SK-N-SH (cell line): Measurements from ENCODE around the gene PARVA.

Experiments
- CHD2 ChIP-seq: fragments of 150-350 bp; IDR thresholded peaks from 2 replicates; pipeline ENCODE4 v1.6.1; 2018; ENCODE audit warnings: low read length; ENCODE audit not compliant: partially characterized antibody
- CTCF ChIP-seq: fragments of 200-600 bp; sonication (generic); IDR thresholded peaks from 2 replicates; pipeline ENCODE4 v1.6.1; 2017; ENCODE audit warnings: antibody characterized with exemption, mild to moderate bottlenecking, moderate library complexity
- MXI1 ChIP-seq: IDR thresholded peaks from 2 replicates; pipeline ENCODE4 v1.6.1; 2012; ENCODE audit warnings: mild to moderate bottlenecking, low read depth, low read length, improper control_type of control experiment
- RAD21 ChIP-seq: IDR thresholded peaks from 2 replicates; pipeline ENCODE4 v1.6.1; 2012; ENCODE audit warnings: mild to moderate bottlenecking, low read length
- RXRA ChIP-seq: IDR thresholded peaks from 2 replicates; pipeline ENCODE4 v1.4.0; 2012; ENCODE audit warnings: low read depth, mild to moderate bottlenecking, borderline replicate concordance
- SIN3A ChIP-seq: IDR thresholded peaks from 2 replicates; pipeline ENCODE4 v1.6.1; 2012; ENCODE audit warnings: low read depth, mild to moderate bottlenecking, low read length, moderate library complexity, borderline replicate concordance
- TEAD4 ChIP-seq: IDR thresholded peaks from 2 replicates; pipeline ENCODE4 v1.4.0; 2012; ENCODE audit warnings: mild to moderate bottlenecking, borderline replicate concordance; ENCODE audit not compliant: insufficient read depth
- YY1 ChIP-seq: IDR thresholded peaks from 2 replicates; pipeline ENCODE4 v1.4.0; 2012; ENCODE audit warnings: low read depth, mild to moderate bottlenecking

DNA sequence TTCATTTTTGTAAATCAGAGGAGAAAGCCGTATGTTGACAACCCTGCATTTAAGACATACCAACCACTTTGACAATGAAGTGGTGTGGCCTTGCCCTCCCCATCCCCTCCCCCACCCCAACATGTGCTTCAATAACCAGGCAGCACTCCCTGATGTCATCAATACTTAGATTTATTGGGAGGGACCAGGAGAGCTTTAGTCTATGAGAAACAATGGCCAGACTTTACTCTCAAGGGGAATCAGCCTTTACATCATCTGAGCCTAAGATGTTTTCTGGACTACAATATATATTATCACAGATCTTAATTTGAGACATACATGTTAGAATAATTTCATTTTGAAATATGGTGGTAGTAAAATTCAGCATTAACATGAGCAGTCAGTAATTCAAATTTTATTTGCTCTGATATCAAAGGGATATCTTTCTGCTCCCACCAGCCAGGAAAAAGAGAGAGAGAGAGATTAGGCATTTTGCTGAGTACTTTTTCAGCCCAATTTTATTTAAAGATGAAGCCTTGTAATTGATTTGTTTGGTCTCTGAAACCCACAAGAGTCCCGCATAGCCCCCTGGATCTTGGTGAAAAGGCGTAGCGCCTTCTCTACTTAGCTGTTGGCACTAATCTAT lies 38.1 kb downstream of the PARVA start:
- TF ChIP-seq CHD2 = no peak
- TF ChIP-seq CTCF = no peak
- TF ChIP-seq SIN3A = no peak
- no peak for TF ChIP-seq MXI1
- no peak for TF ChIP-seq RAD21
- TF ChIP-seq TEAD4 = no peak
- TF ChIP-seq YY1 = no peak
- TF ChIP-seq RXRA = no peak
